CD4-positive, alpha-beta T cell (primary cell): ENCODE measurements around the gene SND1. TPM values are rescaled to one million over a fixed set of nuclear protein-coding genes. Genes with fewer than 3 reads are reported as not detected.

Experiments
- ATAC-seq: fragments of 200-7000 bp; cut with Tn5 transposase; one replicate; pipeline ENCODE4 v1.10.0; 2022; ENCODE audit warnings: mild to moderate bottlenecking; ENCODE audit not compliant: poor library complexity
- CTCF ChIA-PET: fragments of 350-600 bp; sonication (Branson Sonifier 250); formaldehyde crosslinking; loops from one replicate; lab custom pipeline; 2021; ENCODE audit warnings: antibody characterized with exemption, inconsistent platforms; lab: Charles Lee
- POLR2A ChIA-PET: fragments of 350-600 bp; sonication (Branson Sonifier 250); formaldehyde crosslinking; loops from one replicate; lab custom pipeline; 2021; ENCODE audit warnings: antibody characterized with exemption, inconsistent platforms; lab: Charles Lee
- DNase-seq, 14 experiments: peaks; one replicate each; pipeline ENCODE4 v3.0.0-alpha.2; 2013 to 2020; ENCODE audit warnings: mixed read lengths in 2 of 14
- H3K27ac ChIP-seq, 2 donors: one replicate each; pipeline versions ENCODE4 v1.5.1 to v1.7.0; 2013; ENCODE audit warnings: low read length in 2 of 2, low read depth in 1 of 2, mild to moderate bottlenecking in 1 of 2
- H3K27me3 ChIP-seq, 2 experiments: 1 replicate in 1 of 2; 2 replicates in 1 of 2; pipeline versions ENCODE4 v1.6.1 to v1.7.0; 2013; ENCODE audit warnings: low read length in 2 of 2, control low read depth in 1 of 2, mild to moderate bottlenecking in 1 of 2, moderate library complexity in 1 of 2; ENCODE audit not compliant: insufficient read depth in 2 of 2, control insufficient read depth in 1 of 2
- H3K36me3 ChIP-seq: one replicate; pipeline ENCODE4 v1.6.1; 2013; ENCODE audit warnings: low read length, control low read depth; ENCODE audit not compliant: insufficient read depth
- H3K4me1 ChIP-seq: one replicate; pipeline ENCODE4 v1.6.1; 2013; ENCODE audit warnings: low read length, control low read depth; ENCODE audit not compliant: insufficient read depth
- H3K4me3 ChIP-seq: one replicate; pipeline ENCODE4 v1.5.1; 2013; ENCODE audit warnings: mild to moderate bottlenecking, low read length, moderate library complexity
- H3K9me3 ChIP-seq, 2 experiments: 1 replicate in 1 of 2; 2 replicates in 1 of 2; pipeline versions ENCODE4 v1.6.1 to v1.7.0; 2013; ENCODE audit warnings: low read length in 2 of 2, mild to moderate bottlenecking in 2 of 2, control low read depth in 1 of 2, moderate library complexity in 1 of 2; ENCODE audit not compliant: control insufficient read depth in 1 of 2, insufficient read depth in 1 of 2
- H3K27ac Mint-ChIP-seq: one replicate; pipeline ENCODE4 v1.8.0; 2020; ENCODE audit warnings: mixed read lengths
- H3K27me3 Mint-ChIP-seq: one replicate; pipeline ENCODE4 v1.8.0; 2021; ENCODE audit warnings: mixed read lengths
- H3K36me3 Mint-ChIP-seq: one replicate; pipeline ENCODE4 v1.8.0; 2021; ENCODE audit warnings: low read depth, mixed read lengths
- H3K4me1 Mint-ChIP-seq: one replicate; pipeline ENCODE4 v1.8.0; 2021; ENCODE audit warnings: low read depth, mixed read lengths
- H3K4me3 Mint-ChIP-seq: one replicate; pipeline ENCODE4 v1.8.0; 2020; ENCODE audit warnings: mild to moderate bottlenecking, mixed read lengths
- H3K9me3 Mint-ChIP-seq: one replicate; pipeline ENCODE4 v1.8.0; 2020; ENCODE audit warnings: mixed read lengths
- CTCF ChIP-seq: fragments of 200-600 bp; IDR thresholded peaks from one replicate; pipeline ENCODE4 v1.8.0; 2022; ENCODE audit warnings: antibody characterized with exemption, mild to moderate bottlenecking
- intact Hi-C, 2 experiments: fragments of 100-400 bp; cut with DNase I in 1 of 2; cut with micrococcal nuclease in 1 of 2; formaldehyde crosslinking; loops; one replicate each; pipeline versions ENCODE4 v1.15.1 to v1.9.0; 2023 to 2025; cut with DNase I, micrococcal nuclease
- total RNA-seq, 174 experiments: library from RNA in 2 of 174; stranded (reverse) in 2 of 174; gene quantifications; one replicate each; pipeline ENCODE4 v1.2.3 and lab custom pipeline; 2021 to 2026

The SND1 gene
- total RNA-seq, 2 experiments from 2014 or later = 104 to 113 TPM

GRCh38 chr7:127844707-127845331 lies 192.8 kb downstream of the SND1 start:
- Mint-ChIP-seq H3K4me1 (no peaks in the 10 kb centered on the region), H3K36me3 (peaks cover 63% of the 10 kb centered on the region), H3K27me3 (no peaks in the 10 kb centered on the region), H3K27ac (no peak overlapping the region), H3K4me3 (no peak overlapping the region), H3K9me3 (no peaks in the 10 kb centered on the region)
- Histone ChIP-seq H3K36me3 (peaks cover 25% of the 10 kb centered on the region), H3K4me1 (no peaks in the 10 kb centered on the region), H3K4me3 (no peak overlapping the region), H3K27me3 (no peaks in the 10 kb centered on the region), H3K27ac (no peak overlapping the region), H3K9me3 (no peaks in the 10 kb centered on the region)
- TF ChIP-seq CTCF = no peak
- DNase-seq (no peak), ATAC-seq (no peak)
- intact Hi-C loops = no loop called here
- ChIA-PET CTCF (no interaction called here), POLR2A (no interaction called here)

- no peak for ATAC-seq
- Mint-ChIP-seq H3K27me3 (no peaks in the 10 kb centered on the region), H3K36me3 (peaks cover 71% of the 10 kb centered on the region), H3K4me1 (no peaks in the 10 kb centered on the region), H3K4me3 (no peak overlapping the region), H3K27ac (no peak overlapping the region), H3K9me3 (no peaks in the 10 kb centered on the region)
- no peak for DNase-seq
- H3K36me3 ChIP-seq = peaks cover 25% of the 10 kb centered on the region
- ChIA-PET CTCF (no interaction called here), POLR2A (no interaction called here)
- intact Hi-C loops = no loop called here
- no peak overlapping the region for H3K27ac ChIP-seq
- no peaks in the 10 kb centered on the region for H3K27me3 ChIP-seq
- no peaks in the 10 kb centered on the region for H3K4me1 ChIP-seq
- H3K9me3 ChIP-seq = no peaks in the 10 kb centered on the region
- TF ChIP-seq CTCF = no peak
- H3K4me3 ChIP-seq = no peak overlapping the region
These were observed 193.7 kb downstream of the SND1 start for GRCh38 chr7:127845522-127846214.

- Histone ChIP-seq H3K27me3 (no peaks in the 10 kb centered on the region), H3K4me3 (no peak overlapping the region), H3K9me3 (no peaks in the 10 kb centered on the region), H3K4me1 (no peaks in the 10 kb centered on the region), H3K27ac (no peak overlapping the region), H3K36me3 (peaks cover 25% of the 10 kb centered on the region)
- no peak for TF ChIP-seq CTCF
- H3K36me3 Mint-ChIP-seq = peaks cover 66% of the 10 kb centered on the region
- H3K27ac Mint-ChIP-seq = no peak overlapping the region
- no peak overlapping the region for H3K4me3 Mint-ChIP-seq
- DNase-seq (no peak), ATAC-seq (no peak)
- H3K9me3 Mint-ChIP-seq = no peaks in the 10 kb centered on the region
- H3K27me3 Mint-ChIP-seq = no peaks in the 10 kb centered on the region
- intact Hi-C loops = no loop called here
- CTCF ChIA-PET = interaction anchor here (1.3 kb wide), 1 partner anchor 8 kb away, joined by 4 read pairs; no protein-coding TSS in a partner anchor
- H3K4me1 Mint-ChIP-seq = no peaks in the 10 kb centered on the region
- POLR2A ChIA-PET = no interaction called here
These were observed 195.6 kb downstream of the SND1 start for GRCh38 chr7:127847641-127848040.
